Fibroblast of lung (primary cell): ENCODE measurements around the gene FILIP1L. TPM values are rescaled to one million over a fixed set of nuclear protein-coding genes. Genes with fewer than 3 reads are reported as not detected.

Source experiments
- DNase-seq, 2 donors: peaks; one replicate each; pipeline versions ENCODE4 v3.0.0 to v3.0.0-alpha.2; 2010; ENCODE audit warnings: low read depth in 2 of 2
- H2AFZ ChIP-seq: 2 replicates; pipeline ENCODE4 v1.5.1; 2012; ENCODE audit warnings: low read length, control low read depth, inconsistent platforms
- H3K27ac ChIP-seq: 2 replicates; pipeline ENCODE4 v1.5.1; 2011; ENCODE audit warnings: low read length, control low read depth; ENCODE audit not compliant: insufficient read depth
- H3K27me3 ChIP-seq: 2 replicates; pipeline ENCODE4 v1.5.1; 2011; ENCODE audit warnings: mild to moderate bottlenecking, low read length; ENCODE audit not compliant: control insufficient read depth, insufficient read depth
- H3K36me3 ChIP-seq: 2 replicates; pipeline ENCODE4 v1.5.1; 2011; ENCODE audit warnings: low read length; ENCODE audit not compliant: control insufficient read depth, insufficient read depth
- H3K4me1 ChIP-seq: 2 replicates; pipeline ENCODE4 v1.5.1; 2011; ENCODE audit warnings: low read length; ENCODE audit not compliant: control insufficient read depth, insufficient read depth; ENCODE audit errors: extremely low read depth
- H3K4me2 ChIP-seq: 2 replicates; pipeline ENCODE4 v1.5.1; 2011; ENCODE audit warnings: low read length, control low read depth; ENCODE audit not compliant: insufficient read depth; ENCODE audit errors: extremely low read depth
- H3K4me3 ChIP-seq, 4 experiments: fragments of 200-600 bp in 1 of 4; sonication (generic) in 1 of 4; replicated peaks in 1 of 4; 2 replicates each; pipeline ENCODE4 v1.5.1; 2011 to 2016; ENCODE audit warnings: low read length in 4 of 4, low read depth in 3 of 4, mild to moderate bottlenecking in 3 of 4, control low read depth in 2 of 4, inconsistent platforms in 1 of 4, mixed read lengths in 1 of 4; ENCODE audit not compliant: insufficient read depth in 1 of 4; ENCODE audit errors: control extremely low read depth in 1 of 4
- H3K79me2 ChIP-seq: 2 replicates; pipeline ENCODE4 v1.5.1; 2012; ENCODE audit warnings: mild to moderate bottlenecking, low read length, inconsistent platforms; ENCODE audit not compliant: control insufficient read depth, insufficient read depth
- H3K9ac ChIP-seq: 2 replicates; pipeline ENCODE4 v1.5.1; 2011; ENCODE audit warnings: mild to moderate bottlenecking, low read length, control low read depth; ENCODE audit not compliant: insufficient read depth
- H3K9me3 ChIP-seq: 2 replicates; pipeline ENCODE4 v1.5.1; 2012; ENCODE audit warnings: low read depth, low read length; ENCODE audit not compliant: control insufficient read depth, insufficient read depth
- H4K20me1 ChIP-seq: 2 replicates; pipeline ENCODE4 v1.5.1; 2011; ENCODE audit warnings: low read length; ENCODE audit not compliant: control insufficient read depth, insufficient read depth; ENCODE audit errors: extremely low read depth
- CTCF ChIP-seq, 2 donors: IDR thresholded peaks in 1 of 2; conservative IDR thresholded peaks in 1 of 2; 1 replicate in 1 of 2; 2 replicates in 1 of 2; pipeline ENCODE4 v1.5.1; 2011 to 2012; ENCODE audit warnings: low read length in 2 of 2, control low read depth in 1 of 2, inconsistent platforms in 1 of 2, low read depth in 1 of 2, mild to moderate bottlenecking in 1 of 2
- EZH2 ChIP-seq: IDR thresholded peaks from 2 replicates; pipeline ENCODE4 v1.5.1; 2012; ENCODE audit warnings: low read length, control low read depth, mild to moderate bottlenecking; ENCODE audit errors: missing control alignments
- polyA plus RNA-seq, 2 donors: library from polyadenylated mRNA; depleted of rRNA in 1 of 2; stranded (reverse) in 1 of 2; unstranded in 1 of 2; fragments of >200 nt; gene quantifications; 2 replicates each; pipeline ENCODE4 v1.2.1, GENCODE V29; 2011 to 2012; ENCODE audit warnings: missing spikeins in 1 of 2
- total RNA-seq: library from RNA; depleted of rRNA; stranded (reverse); fragments of >200 nt; gene quantifications from 2 replicates; pipeline ENCODE4 v1.2.1, GENCODE V29; 2014

FILIP1L gene
- total and polyA plus RNA-seq, 2 donors (not counting 1 experiment from before 2014, with no cell fraction given), result 92.8 to 126 TPM

- Histone ChIP-seq H3K4me3 (no peak overlapping the region), H3K27me3 (no peaks in the 10 kb centered on the region), H3K4me2 (no peak overlapping the region), H4K20me1 (no peaks in the 10 kb centered on the region), H3K4me1 (no peaks in the 10 kb centered on the region), H3K36me3 (no peaks in the 10 kb centered on the region), H3K27ac (no peak overlapping the region), H3K9me3 (no peaks in the 10 kb centered on the region), H3K79me2 (no peaks in the 10 kb centered on the region), H3K9ac (no peak overlapping the region), H2AFZ (no peak overlapping the region)
- TF ChIP-seq EZH2, result no peak
- TF ChIP-seq CTCF (conservative IDR thresholded peaks at IDR 0.05 in 1 of 2, IDR thresholded peaks at IDR 0.05 in 1 of 2; ENCODE audit: low read depth in 1 of 2, low read length in 2 of 2), result no peak
- no peak for DNase-seq
Measured at GRCh38 chr3:99809565-99809964, 304.7 kb downstream of the FILIP1L start.

- H2AFZ ChIP-seq, result no peak overlapping the region
- H3K9me3 ChIP-seq, result no peaks in the 10 kb centered on the region
- H4K20me1 ChIP-seq, result no peaks in the 10 kb centered on the region
- H3K36me3 ChIP-seq, result no peaks in the 10 kb centered on the region
- H3K4me2 ChIP-seq, result no peak overlapping the region
- H3K9ac ChIP-seq, result no peak overlapping the region
- no peaks in the 10 kb centered on the region for H3K4me1 ChIP-seq
- no peak overlapping the region for H3K4me3 ChIP-seq
- H3K27me3 ChIP-seq, result no peaks in the 10 kb centered on the region
- peak; percentile 79 to 85 for DNase-seq
- no peaks in the 10 kb centered on the region for H3K79me2 ChIP-seq
- TF ChIP-seq EZH2 (no peak), CTCF (conservative IDR thresholded peaks at IDR 0.05 in 1 of 2, IDR thresholded peaks at IDR 0.05 in 1 of 2; ENCODE audit: low read depth in 1 of 2, low read length in 2 of 2) (peak; percentile 86 to 95)
- no peak overlapping the region for H3K27ac ChIP-seq
Measured at GRCh38 chr3:99808163-99808794, 306.0 kb downstream of the FILIP1L start.

DNA sequence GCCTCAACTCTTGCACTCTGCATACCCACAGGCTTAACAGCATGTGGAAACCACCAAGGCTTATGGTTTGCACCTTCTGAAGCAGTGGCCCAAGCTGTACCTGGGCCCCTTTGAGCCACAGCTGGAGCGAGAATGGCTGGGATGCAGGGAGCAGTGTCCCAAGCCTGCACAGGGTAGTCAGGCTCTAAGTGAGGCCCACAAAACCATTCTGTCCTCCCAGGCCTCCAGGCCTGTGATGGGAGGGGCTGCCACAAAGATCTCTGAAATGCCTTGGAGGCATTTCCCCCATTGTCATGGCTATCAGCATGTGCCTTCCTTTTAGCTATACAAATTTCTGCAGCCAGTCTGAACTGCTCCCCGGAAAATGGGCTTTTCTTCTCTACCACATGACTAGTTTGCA is 309.1 kb downstream of the FILIP1L start:
- H3K9ac ChIP-seq, result no peak overlapping the region
- no peaks in the 10 kb centered on the region for H3K36me3 ChIP-seq

More for the DNA sequence above, 309.1 kb downstream of the FILIP1L start:
- Histone ChIP-seq H3K4me3 (no peak overlapping the region), H3K9me3 (no peaks in the 10 kb centered on the region), H3K79me2 (no peaks in the 10 kb centered on the region), H2AFZ (no peak overlapping the region), H3K4me2 (no peak overlapping the region), H3K4me1 (no peaks in the 10 kb centered on the region), H4K20me1 (no peaks in the 10 kb centered on the region), H3K27ac (no peak overlapping the region), H3K27me3 (no peaks in the 10 kb centered on the region)
- TF ChIP-seq CTCF (conservative IDR thresholded peaks at IDR 0.05 in 1 of 2, IDR thresholded peaks at IDR 0.05 in 1 of 2; ENCODE audit: low read depth in 1 of 2, low read length in 2 of 2), result no peak
- TF ChIP-seq EZH2, result no peak
- DNase-seq, result no peak
